ENCODE results near the gene KRTAP1-1.

Gene KRTAP1-1

GRCh38 chr17:41065829-41066624, 24.8 kb upstream of the KRTAP1-1 start, which contains the start of gene KRTAP2-4:
TSS of gene KRTAP2-4 (minus strand) at chr17:41065879. CDS start at chr17:41065845, 34 bp downstream.
- TF ChIP-seq FOXP2 (optimal IDR thresholded peaks at IDR 0.05; ENCODE audit: borderline replicate concordance, extremely low read depth, extremely low read length, insufficient read depth) (no peak), SIN3A (IDR thresholded peaks at IDR 0.05; ENCODE audit: borderline replicate concordance, insufficient read depth, low read length) (no peak), POLR2AphosphoS5 (IDR thresholded peaks at IDR 0.05; ENCODE audit: low read depth, low read length) (no peak), TAF1 (IDR thresholded peaks at IDR 0.05; ENCODE audit: borderline replicate concordance, insufficient read depth, low read length) (no peak), REST (IDR thresholded peaks at IDR 0.05; ENCODE audit: insufficient read depth in 1 of 2, low read depth in 2 of 2, low read length in 2 of 2) (no peak)

DNA sequence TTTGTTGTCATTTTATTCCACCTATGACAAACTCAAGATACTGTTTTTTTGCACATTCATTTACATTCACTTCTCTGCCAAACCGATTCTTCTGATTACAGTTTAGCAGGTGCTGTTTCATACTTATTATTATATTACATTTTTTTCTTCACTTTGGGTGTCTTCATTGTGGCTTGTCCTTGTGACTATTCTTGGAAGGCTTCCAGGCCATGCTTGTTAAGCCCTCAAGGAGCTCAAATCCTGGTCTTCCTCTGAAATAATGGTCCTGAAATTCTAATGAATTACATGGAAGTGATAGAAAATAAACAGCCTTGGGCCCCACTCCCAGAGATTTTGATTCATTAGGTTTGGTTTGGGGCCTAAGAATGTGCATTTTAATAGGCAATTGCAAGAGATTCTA, 23.1 kb upstream of the KRTAP1-1 start:
- TF ChIP-seq SIN3A (IDR thresholded peaks at IDR 0.05; ENCODE audit: borderline replicate concordance, insufficient read depth, low read length) (no peak), FOXP2 (optimal IDR thresholded peaks at IDR 0.05; ENCODE audit: borderline replicate concordance, extremely low read depth, extremely low read length, insufficient read depth) (no peak), POLR2AphosphoS5 (IDR thresholded peaks at IDR 0.05; ENCODE audit: low read depth, low read length) (no peak), TAF1 (IDR thresholded peaks at IDR 0.05; ENCODE audit: borderline replicate concordance, insufficient read depth, low read length) (no peak), REST (IDR thresholded peaks at IDR 0.05; ENCODE audit: insufficient read depth in 1 of 2, low read depth in 2 of 2, low read length in 2 of 2) (no peak)

GRCh38 chr17:41063449-41063848, 22.2 kb upstream of the KRTAP1-1 start:
- TF ChIP-seq FOXP2 (optimal IDR thresholded peaks at IDR 0.05; ENCODE audit: borderline replicate concordance, extremely low read depth, extremely low read length, insufficient read depth) (no peak), TAF1 (IDR thresholded peaks at IDR 0.05; ENCODE audit: borderline replicate concordance, insufficient read depth, low read length) (no peak)

DNA sequence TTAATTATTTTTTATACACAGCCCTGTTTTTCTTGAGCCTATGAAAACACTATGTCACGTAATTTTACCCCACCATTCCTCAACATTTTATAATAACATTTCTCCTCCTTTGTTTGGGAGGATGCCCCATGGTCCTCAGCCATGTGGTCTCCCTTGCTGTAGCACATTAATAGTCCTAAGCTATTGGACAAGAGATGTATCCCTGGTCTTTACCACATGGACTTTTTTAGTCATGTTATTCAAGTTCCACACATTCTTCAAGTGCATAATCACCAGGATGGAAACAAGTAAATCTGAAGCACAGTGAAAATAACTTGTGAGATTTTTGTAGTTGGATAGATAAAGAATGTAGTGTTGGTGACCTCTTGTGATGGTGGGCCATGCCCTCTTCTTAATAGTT, 20.7 kb upstream of the KRTAP1-1 start:
- TF ChIP-seq TAF1 (IDR thresholded peaks at IDR 0.05; ENCODE audit: borderline replicate concordance, insufficient read depth, low read length): no peak
- TF ChIP-seq REST (IDR thresholded peaks at IDR 0.05; ENCODE audit: insufficient read depth in 1 of 2, low read depth in 2 of 2, low read length in 2 of 2): no peak
- no peak for TF ChIP-seq SIN3A (IDR thresholded peaks at IDR 0.05; ENCODE audit: borderline replicate concordance, insufficient read depth, low read length)
- no peak for TF ChIP-seq POLR2AphosphoS5 (IDR thresholded peaks at IDR 0.05; ENCODE audit: low read depth, low read length)
- TF ChIP-seq FOXP2 (optimal IDR thresholded peaks at IDR 0.05; ENCODE audit: borderline replicate concordance, extremely low read depth, extremely low read length, insufficient read depth): no peak

- TF ChIP-seq REST (IDR thresholded peaks at IDR 0.05; ENCODE audit: insufficient read depth in 1 of 2, low read depth in 2 of 2, low read length in 2 of 2): no peak
- no peak for TF ChIP-seq TAF1 (IDR thresholded peaks at IDR 0.05; ENCODE audit: borderline replicate concordance, insufficient read depth, low read length)
- TF ChIP-seq SIN3A (IDR thresholded peaks at IDR 0.05; ENCODE audit: borderline replicate concordance, insufficient read depth, low read length): no peak
- TF ChIP-seq FOXP2 (optimal IDR thresholded peaks at IDR 0.05; ENCODE audit: borderline replicate concordance, extremely low read depth, extremely low read length, insufficient read depth): no peak
Measured at GRCh38 chr17:41060052-41060604, 18.9 kb upstream of the KRTAP1-1 start, which contains the start of gene KRTAP2-3. TSS of gene KRTAP2-3 (minus strand) at chr17:41060114. CDS start at chr17:41060050, 64 bp downstream.

Data from PFSK-1 (cell line).